Gastroesophageal sphincter (tissue), 4 donors: Measurements from ENCODE around the gene AVP. TPM values are rescaled to one million over a fixed set of nuclear protein-coding genes. Genes with fewer than 3 reads are reported as not detected.
A peak's percentile ranks its signal among the peaks of the same experiment; 100 is the strongest.

Experiments used
- ATAC-seq: fragments of 150-250 bp; one replicate; pipeline ENCODE4 v1.9.1; 2016; ENCODE audit warnings: mild to moderate bottlenecking, moderate library complexity
- H3K27ac ChIP-seq, 4 donors: fragments of 200-600 bp; sonication (generic) in 3 of 4; 1 replicate in 3 of 4; 2 replicates in 1 of 4; pipeline ENCODE4 v1.5.1; 2016 to 2019
- H3K27me3 ChIP-seq: fragments of 200-600 bp; sonication (generic); one replicate; pipeline ENCODE4 v1.5.1; 2019
- H3K36me3 ChIP-seq, 2 donors: fragments of 200-600 bp; sonication (generic); one replicate each; pipeline ENCODE4 v1.5.1; 2019; ENCODE audit warnings: control low read depth in 1 of 2
- H3K4me1 ChIP-seq, 3 donors: fragments of 200-600 bp; sonication (generic); 1 replicate in 2 of 3; 2 replicates in 1 of 3; pipeline ENCODE4 v1.5.1; 2016 to 2019; ENCODE audit warnings: control low read depth in 2 of 3
- H3K4me3 ChIP-seq, 2 donors: fragments of 200-600 bp; sonication (generic); one replicate each; pipeline ENCODE4 v1.5.1; 2019; ENCODE audit warnings: mild to moderate bottlenecking in 1 of 2, moderate library complexity in 1 of 2
- H3K9me3 ChIP-seq, 3 donors: fragments of 200-600 bp; sonication (generic); one replicate each; pipeline ENCODE4 v1.5.1; 2017 to 2019; ENCODE audit warnings: control low read depth in 2 of 3
- EP300 ChIP-seq: sonication (generic); formaldehyde crosslinking; IDR thresholded peaks from one replicate; pipeline ENCODE4 v1.6.1; 2017; ENCODE audit warnings: antibody characterized with exemption, mild to moderate bottlenecking
- POLR2A ChIP-seq, 2 donors: fragments of 450-650 bp; IDR thresholded peaks; one replicate each; pipeline ENCODE4 v1.6.1; 2017; ENCODE audit warnings: antibody characterized with exemption in 2 of 2, mild to moderate bottlenecking in 2 of 2, moderate library complexity in 1 of 2
- POLR2AphosphoS5 ChIP-seq: sonication (generic); formaldehyde crosslinking; IDR thresholded peaks from one replicate; pipeline ENCODE4 v1.6.1; 2017; ENCODE audit warnings: antibody characterized with exemption
- WGBS, 2 donors: methylation state at CpG; one replicate each; pipeline ENCODE4 v1.1.5; 2018; ENCODE audit warnings: low coverage in 1 of 2; 5-methylcytosine and 5-hydroxymethylcytosine counted together
- total RNA-seq, 4 donors: library from RNA; depleted of rRNA; stranded (reverse); fragments of >200 nt; gene quantifications; one replicate each; pipeline ENCODE4 v1.1.0, GENCODE V29; 2016
- TF ChIP-seq, protein P1 (sequence below), 4 experiments: fragments of 200-600 bp in 2 of 4; fragments of 450-650 bp in 2 of 4; sonication (generic) in 1 of 4; IDR thresholded peaks; one replicate each; pipeline ENCODE4 v1.5.1; 2017 to 2019; ENCODE audit warnings: antibody characterized with exemption in 4 of 4, mild to moderate bottlenecking in 2 of 4, moderate library complexity in 2 of 4

AVP gene
- total RNA-seq, 4 donors from 2014 or later, result not detected

DNA sequence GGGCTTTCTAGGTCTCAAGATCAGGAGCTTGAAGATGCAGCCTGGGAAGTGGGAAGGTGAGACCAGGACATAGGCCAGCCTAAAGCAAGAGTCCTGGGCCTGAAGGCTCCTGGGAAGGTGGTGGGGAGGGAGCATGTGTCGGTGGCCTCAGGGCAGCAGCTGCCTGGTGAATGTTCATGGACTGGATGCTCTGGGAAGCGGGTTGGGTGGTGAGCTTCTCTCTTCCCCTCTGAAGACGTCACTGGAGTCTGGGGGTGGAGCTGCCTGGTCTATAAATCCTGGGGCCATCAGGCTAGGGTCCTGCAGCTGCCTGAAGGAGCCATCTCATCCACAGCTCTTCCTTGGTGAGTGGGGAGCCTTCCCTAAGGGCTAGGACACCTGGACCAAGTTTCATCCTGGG is 41.2 kb downstream of the AVP start, which contains the start of gene GNRH2:
GNRH2 (plus strand) TSS at position 301 of the 400 bp plus-strand sequence. CDS start 793 bp downstream, outside the sequence.
- peaks cover 0 to 38% of the 10 kb centered on the region in 2 donors for H3K36me3 ChIP-seq
- no peaks in the 10 kb centered on the region for H3K9me3 ChIP-seq
- H3K27me3 ChIP-seq, result no peaks in the 10 kb centered on the region
- ATAC-seq, result no peak
- peaks cover 0 to 49% (median 20%) of the 10 kb centered on the region in 3 donors for H3K4me1 ChIP-seq
- TF ChIP-seq, protein P1, sequence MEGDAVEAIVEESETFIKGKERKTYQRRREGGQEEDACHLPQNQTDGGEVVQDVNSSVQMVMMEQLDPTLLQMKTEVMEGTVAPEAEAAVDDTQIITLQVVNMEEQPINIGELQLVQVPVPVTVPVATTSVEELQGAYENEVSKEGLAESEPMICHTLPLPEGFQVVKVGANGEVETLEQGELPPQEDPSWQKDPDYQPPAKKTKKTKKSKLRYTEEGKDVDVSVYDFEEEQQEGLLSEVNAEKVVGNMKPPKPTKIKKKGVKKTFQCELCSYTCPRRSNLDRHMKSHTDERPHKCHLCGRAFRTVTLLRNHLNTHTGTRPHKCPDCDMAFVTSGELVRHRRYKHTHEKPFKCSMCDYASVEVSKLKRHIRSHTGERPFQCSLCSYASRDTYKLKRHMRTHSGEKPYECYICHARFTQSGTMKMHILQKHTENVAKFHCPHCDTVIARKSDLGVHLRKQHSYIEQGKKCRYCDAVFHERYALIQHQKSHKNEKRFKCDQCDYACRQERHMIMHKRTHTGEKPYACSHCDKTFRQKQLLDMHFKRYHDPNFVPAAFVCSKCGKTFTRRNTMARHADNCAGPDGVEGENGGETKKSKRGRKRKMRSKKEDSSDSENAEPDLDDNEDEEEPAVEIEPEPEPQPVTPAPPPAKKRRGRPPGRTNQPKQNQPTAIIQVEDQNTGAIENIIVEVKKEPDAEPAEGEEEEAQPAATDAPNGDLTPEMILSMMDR (IDR thresholded peaks at IDR 0.05), result no peak
- TF ChIP-seq POLR2A (IDR thresholded peaks at IDR 0.05) (no peak), EP300 (no peak), POLR2AphosphoS5 (no peak)
- H3K27ac ChIP-seq, result peak within 1 kb of the TSS in 3 of 4 donors; percentile 62 to 96 (median 94)
- no peak within 1 kb of the TSS for H3K4me3 ChIP-seq
- no CpG with 5 or more reads among the region's 3 CpGs for WGBS, 2 donors

DNA sequence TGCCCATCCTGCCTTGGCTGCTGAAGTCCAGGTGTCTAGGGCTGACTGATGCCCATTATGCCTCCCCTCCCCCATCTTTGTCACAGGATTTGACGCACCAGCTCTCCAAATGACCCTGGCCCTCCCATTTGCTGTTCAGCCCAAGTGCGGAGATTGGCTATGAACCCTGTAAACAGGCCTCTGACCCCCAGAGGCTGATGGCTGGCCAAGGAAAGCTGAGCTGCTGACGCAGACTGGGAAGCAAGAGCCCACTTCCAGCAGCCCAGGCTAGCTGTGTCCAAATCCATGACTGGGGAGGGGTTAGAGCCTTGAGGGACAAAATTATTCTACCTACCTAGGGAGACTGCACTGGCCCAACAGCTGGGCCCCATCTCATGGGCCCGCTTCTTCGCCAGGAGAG is 41.9 kb downstream of the AVP start:
- Histone ChIP-seq H3K27ac (peak overlapping the region in 3 of 4 donors; percentile 56 to 66 (median 62)), H3K9me3 (no peaks in the 10 kb centered on the region), H3K4me1 (peaks cover 0 to 45% (median 20%) of the 10 kb centered on the region in 3 donors), H3K4me3 (no peak overlapping the region), H3K36me3 (peaks cover 0 to 38% of the 10 kb centered on the region in 2 donors), H3K27me3 (no peaks in the 10 kb centered on the region)
- peak; percentile 17 for ATAC-seq
- TF ChIP-seq EP300 (no peak), POLR2AphosphoS5 (no peak), POLR2A (IDR thresholded peaks at IDR 0.05) (no peak)
- TF ChIP-seq, protein P1 (IDR thresholded peaks at IDR 0.05), result no peak
- WGBS, 2 donors, result 23 to 30% methylated on average over 2 of the region's 5 CpGs

DNA sequence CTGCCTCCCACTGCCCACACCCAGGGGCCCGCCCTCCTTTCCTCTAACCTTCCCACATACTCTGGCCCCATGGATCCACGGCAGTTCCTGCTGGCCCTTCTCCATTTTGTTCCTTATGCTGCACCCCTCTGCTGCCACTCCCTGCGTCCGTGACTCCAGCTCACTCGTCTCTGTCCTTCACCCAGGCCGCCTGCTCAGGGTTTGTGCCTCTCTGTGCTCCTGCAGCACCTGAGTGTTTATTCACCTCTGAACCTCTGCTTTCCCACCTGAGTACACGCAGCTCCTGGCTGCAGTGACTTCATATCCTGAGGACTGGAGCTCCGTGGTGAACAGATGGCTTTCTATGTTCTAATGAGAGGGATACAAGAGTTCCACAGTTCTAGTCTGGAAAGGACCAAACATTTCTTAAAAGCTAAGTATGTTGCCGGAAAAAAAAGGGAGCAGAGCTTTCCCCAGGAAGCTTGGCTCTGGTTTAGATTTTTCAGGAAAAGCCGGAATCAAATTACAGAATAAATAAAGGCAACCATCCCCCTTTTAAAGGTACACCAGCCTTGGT is 42.6 kb downstream of the AVP start:
- ATAC-seq, result no peak
- TF ChIP-seq, protein P1 (IDR thresholded peaks at IDR 0.05), result no peak
- TF ChIP-seq POLR2A (IDR thresholded peaks at IDR 0.05) (no peak), POLR2AphosphoS5 (no peak), EP300 (no peak)
- Histone ChIP-seq H3K4me1 (peaks cover 0 to 38% (median 14%) of the 10 kb centered on the region in 3 donors), H3K36me3 (peaks cover 0 to 41% of the 10 kb centered on the region in 2 donors), H3K4me3 (no peak overlapping the region), H3K27me3 (no peaks in the 10 kb centered on the region), H3K27ac (peak overlapping the region in 3 of 4 donors; percentile 56 to 66 (median 62)), H3K9me3 (no peaks in the 10 kb centered on the region)
- 25 to 40% methylated on average over 8 to 9 of the region's 10 CpGs for WGBS, 2 donors

DNA sequence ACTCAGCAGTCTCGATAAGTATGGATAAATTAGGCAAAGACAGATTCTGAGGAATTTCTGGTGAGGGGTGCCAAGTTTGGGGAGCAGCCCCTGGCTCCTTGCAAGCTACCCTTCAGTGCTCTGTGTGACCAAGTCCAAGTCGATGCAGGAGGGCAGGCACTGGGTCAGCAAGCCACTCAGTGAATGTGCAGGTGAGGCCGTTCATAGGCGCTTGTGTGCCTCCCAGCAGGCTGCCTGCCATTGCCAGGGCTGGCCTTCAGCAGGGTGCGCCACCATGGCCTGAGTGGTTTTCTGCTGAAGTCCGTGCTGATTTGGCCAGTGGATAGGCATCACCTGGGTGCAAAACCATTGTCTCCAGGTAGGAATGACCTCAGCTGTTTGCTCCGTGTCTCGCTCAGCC is 44.4 kb downstream of the AVP start:
- Histone ChIP-seq H3K36me3 (peaks cover 0 to 60% of the 10 kb centered on the region in 2 donors), H3K4me3 (no peak overlapping the region), H3K27me3 (no peaks in the 10 kb centered on the region), H3K4me1 (peaks cover 0 to 28% (median 8%) of the 10 kb centered on the region in 3 donors), H3K27ac (no peak overlapping the region), H3K9me3 (no peaks in the 10 kb centered on the region)
- WGBS, 2 donors, result 93 to 100% methylated on average over 3 to 4 of the region's 8 CpGs
- TF ChIP-seq POLR2AphosphoS5 (no peak), POLR2A (IDR thresholded peaks at IDR 0.05) (no peak), EP300 (no peak)
- TF ChIP-seq, protein P1 (IDR thresholded peaks at IDR 0.05), result no peak
- ATAC-seq, result no peak

DNA sequence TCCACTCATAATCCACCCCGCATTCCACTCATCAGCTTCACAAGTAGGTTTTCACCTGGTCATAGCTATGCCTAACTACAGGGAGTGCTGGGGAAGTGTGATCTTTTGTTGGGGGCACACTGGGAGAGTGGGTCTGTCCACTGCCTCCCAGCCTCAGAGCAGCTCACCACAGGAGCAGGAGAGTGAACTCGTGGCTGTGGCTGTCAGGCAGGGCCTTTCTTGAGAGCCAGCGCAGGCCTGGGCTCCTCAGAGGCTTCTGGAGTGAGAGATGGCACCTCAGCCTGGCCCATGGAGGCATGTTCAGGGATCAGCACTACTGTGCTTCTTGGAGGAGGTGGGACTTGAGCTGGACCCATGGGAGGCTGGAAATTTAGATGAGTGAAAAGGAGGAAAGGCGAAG is 45.1 kb downstream of the AVP start:
- Histone ChIP-seq H3K9me3 (no peaks in the 10 kb centered on the region), H3K4me1 (peaks cover 0 to 21% (median 5%) of the 10 kb centered on the region in 3 donors), H3K36me3 (peaks cover 0 to 66% of the 10 kb centered on the region in 2 donors), H3K27ac (no peak overlapping the region), H3K27me3 (no peaks in the 10 kb centered on the region), H3K4me3 (no peak overlapping the region)
- ATAC-seq, result no peak
- WGBS, 2 donors, result 80 to 83% methylated on average over 1 of the region's 4 CpGs
- TF ChIP-seq, protein P1 (IDR thresholded peaks at IDR 0.05), result no peak
- TF ChIP-seq EP300 (no peak), POLR2AphosphoS5 (no peak), POLR2A (IDR thresholded peaks at IDR 0.05) (no peak)
